K562 (cell line): ENCODE measurements around the gene IRX3.

Source experiments
- JUN ChIP-seq, 2 experiments: sonication (generic) in 1 of 2; formaldehyde crosslinking in 1 of 2; IDR thresholded peaks; 2 replicates each; pipeline versions ENCODE4 v1.6.1 to v1.8.0; 2012 to 2022; ENCODE audit warnings: borderline replicate concordance in 2 of 2, mild to moderate bottlenecking in 2 of 2, improper control_type of control experiment in 1 of 2, low read depth in 1 of 2, low read length in 1 of 2, missing genetic modification reagents in 1 of 2
- POLR2A ChIP-seq: fragments of 450-650 bp; conservative IDR thresholded peaks from 2 replicates; pipeline ENCODE4 v1.6.1; 2016
- SMAD3 ChIP-seq: fragments of 450-650 bp; formaldehyde crosslinking; conservative IDR thresholded peaks from 2 replicates; pipeline ENCODE4 v1.4.0; 2020; ENCODE audit warnings: mild to moderate bottlenecking
- ZZZ3 ChIP-seq: fragments of 450-650 bp; IDR thresholded peaks from 2 replicates; pipeline ENCODE4 v1.6.1; 2016; ENCODE audit warnings: antibody characterized with exemption, mild to moderate bottlenecking, moderate library complexity

DNA sequence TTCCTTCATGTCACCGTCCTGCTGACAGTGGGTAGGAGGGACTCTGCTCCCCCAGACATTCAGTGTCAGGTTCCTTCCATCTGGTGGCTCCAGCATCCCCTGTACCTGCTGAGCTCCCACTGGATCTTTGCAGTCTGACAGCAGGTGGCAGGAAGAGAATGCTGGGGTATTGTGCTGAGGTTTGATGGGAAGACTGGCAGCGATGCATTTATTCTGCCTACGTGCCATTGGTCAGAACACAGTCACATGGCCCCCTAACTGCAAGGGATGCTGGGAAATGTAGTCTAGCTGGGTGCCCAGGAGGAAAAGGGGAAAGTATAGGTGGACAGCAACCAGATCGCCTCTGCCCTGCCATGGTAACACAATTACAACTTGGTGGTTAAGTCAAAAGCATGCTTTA, 44.4 kb downstream of the IRX3 start:
- TF ChIP-seq ZZZ3 = no peak
- TF ChIP-seq JUN (IDR thresholded peaks at IDR 0.05; ENCODE audit: borderline replicate concordance, low read depth, low read length) = no peak
- TF ChIP-seq JUN (CRISPR knock-in tag; IDR thresholded peaks at IDR 0.05; ENCODE audit: borderline replicate concordance) = no peak
- TF ChIP-seq SMAD3 (CRISPR knock-in tag) = no peak
- TF ChIP-seq POLR2A = no peak
